Fibroblast of upper back skin (primary cell): ENCODE measurements around the gene SHC4.

Source experiments
- DNase-seq: peaks from one replicate; pipeline ENCODE4 v3.0.0-alpha.2; 2013

Gene SHC4

DNA sequence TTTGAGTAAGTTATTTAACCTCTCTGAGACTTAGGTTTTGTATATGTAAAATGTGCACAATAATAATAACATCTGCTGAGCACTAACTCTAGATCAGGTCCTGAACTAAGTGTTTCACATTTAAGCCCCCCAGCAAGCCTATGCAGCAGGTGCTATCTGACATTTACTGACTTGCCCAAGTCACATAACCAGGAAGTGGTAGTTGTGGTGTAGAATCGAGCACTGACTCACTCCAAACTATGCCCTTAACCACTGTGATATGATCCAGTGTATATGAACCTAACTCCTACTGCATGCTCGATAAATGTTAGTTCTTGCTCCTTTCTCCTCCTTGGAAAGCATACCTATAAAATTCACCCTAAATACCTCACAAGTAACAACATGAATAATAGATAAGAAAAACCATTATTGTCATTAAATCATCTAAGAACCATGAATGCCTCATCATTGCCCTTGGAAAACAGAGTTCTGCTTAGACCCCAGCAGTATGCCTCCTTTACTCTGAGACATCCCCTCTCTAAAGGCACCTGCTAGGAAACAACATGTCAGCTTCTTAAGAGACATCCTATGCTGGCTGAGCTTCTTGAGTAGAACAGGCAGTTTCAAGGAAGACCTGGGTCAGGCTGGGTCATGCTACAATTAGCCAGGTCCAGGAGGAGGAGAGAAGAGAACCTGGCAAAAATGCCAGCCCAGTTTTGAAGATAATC, 3.0 kb upstream of the SHC4 start:
- DNase-seq, result peak; percentile 71

DNA sequence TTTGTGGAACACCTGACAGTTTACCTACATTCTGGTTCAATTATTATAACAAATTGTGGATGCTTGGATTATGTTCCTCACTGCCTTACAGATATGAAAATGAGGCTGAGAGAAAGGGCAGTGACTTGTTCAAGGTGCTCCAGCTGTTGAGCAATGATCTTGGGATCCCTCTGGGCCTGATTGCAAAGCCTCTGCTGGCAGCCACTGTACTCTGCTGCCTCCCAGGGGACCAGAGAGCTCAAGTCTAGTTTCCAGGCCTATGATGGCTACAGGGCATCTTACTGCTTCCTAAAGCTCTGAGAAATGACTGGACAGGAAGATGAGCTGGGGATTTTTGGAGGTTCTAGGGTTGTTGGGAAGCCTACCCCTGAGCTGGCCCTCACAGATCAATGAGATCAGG, 2.3 kb upstream of the SHC4 start:
- DNase-seq, result peak; percentile 50

DNA sequence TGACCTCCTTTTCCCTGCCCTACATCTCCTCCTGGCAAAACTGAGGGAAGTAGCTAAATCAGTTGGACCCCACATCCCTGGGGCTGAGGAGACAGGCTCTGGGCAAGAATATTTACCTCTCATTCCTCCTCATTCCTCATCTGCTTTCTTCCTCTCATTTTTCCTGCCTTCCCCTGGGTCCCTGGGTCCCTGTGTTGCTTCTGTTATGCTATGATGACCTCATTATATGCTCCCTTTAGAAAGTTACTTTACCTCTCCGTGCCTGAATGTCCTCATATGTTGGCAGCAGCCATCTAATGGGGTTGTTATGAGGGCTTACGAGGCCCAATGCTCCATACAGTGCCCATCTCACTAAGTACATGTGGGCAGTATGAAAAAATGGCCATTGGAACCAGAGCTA, 1.2 kb upstream of the SHC4 start:
- no peak for DNase-seq

DNA sequence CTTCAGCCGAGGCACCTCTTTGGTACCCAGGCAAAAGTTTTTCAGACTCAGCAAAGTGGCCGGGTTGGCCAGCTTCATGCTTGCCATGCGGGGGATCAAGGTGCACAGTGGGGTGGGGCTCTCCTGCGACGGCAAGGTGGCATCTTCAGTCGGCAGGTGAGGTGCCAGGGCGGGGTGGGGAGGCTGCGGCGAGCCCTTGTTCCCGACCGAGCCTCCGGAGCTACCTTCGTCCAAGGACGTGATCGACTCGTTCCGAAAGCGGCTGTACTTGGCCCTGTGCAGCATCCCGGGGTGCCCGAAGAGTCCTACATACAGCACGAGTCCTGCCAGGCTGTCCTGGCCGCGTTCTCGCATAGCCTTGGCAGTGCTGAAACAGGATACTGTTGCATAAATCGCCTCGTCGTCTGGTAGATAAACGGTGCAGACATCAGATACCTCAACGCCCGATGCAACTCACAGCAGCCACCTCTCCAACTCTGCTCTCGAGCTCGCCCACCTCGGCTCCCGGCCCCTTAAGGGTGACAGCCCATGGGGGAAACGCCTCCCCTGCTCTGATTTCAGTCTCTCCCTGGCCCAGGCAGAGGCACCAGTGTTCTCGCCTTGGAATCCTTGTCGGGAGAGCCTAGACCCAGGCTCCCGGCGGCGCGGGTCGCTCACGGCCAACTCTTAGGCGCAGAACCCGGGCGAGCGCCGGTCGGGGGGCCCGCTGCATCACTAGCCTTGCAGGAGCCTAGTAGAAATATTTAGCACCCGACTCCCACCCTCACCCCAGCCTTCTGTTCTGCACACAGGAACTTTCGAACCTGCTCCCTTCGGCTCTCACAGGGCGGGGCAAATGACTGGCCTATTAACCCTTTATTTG, 826 bp downstream of the SHC4 start:
- DNase-seq, result peak; percentile 33

GRCh38 chr15:48955967-48956366, 7.8 kb downstream of the SHC4 start:
- DNase-seq, result no peak

DNA sequence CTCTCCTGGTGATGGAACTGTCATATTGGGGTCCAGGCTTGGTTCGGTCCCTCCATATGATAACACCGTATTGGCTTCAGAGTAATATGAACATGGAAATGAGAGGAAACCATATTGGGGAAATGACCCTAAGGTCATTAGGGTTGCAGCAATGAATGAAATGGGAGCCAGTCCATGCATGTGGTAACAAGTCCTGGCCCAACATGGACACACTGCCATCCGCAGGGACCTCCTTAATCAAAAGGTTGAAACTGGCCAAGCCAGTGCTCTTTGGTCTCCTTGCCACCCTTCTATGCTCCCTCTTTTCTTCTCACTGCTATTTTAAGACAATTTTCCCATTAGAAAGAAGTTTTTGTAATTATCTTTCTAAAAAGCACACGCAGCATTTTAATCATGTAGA, 8.3 kb downstream of the SHC4 start:
- no peak for DNase-seq

DNA sequence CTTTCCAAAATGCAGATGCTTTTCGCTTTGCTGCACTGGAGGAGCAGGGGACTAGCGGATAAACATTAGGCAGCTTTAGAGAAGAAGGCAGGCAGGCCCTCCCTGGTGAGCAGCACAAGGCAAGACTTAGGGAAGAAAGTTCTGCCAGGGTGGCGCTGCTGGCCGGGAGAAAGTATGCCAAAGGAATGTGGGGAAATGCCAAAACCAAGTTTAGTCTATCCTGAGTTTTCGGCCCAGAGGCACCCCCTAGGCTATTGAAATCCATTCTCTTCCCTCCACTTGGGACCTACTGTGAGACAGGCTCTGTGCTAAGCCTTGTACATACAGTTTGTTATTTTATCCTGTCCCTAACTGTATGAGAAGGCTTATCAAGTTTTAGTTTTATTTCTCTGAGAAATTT, 9.2 kb downstream of the SHC4 start:
- peak; percentile 33 for DNase-seq

DNA sequence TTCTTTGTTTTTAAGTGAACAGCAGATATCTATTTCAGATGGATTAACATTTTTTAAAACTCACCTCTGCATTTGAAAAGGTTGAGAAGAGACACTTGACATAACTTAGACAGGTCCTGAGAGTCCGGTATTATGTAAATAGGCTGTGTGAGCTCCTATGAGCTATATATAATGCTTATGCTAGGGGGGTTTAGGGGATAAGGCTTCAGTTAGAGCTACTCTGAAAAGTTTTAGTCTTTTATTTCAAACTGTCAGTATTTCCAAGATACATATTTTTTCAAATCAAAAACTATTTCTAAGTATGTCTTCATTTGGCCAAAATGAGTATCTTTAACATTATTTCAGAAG, 16.9 kb downstream of the SHC4 start:
- DNase-seq, result no peak

DNA sequence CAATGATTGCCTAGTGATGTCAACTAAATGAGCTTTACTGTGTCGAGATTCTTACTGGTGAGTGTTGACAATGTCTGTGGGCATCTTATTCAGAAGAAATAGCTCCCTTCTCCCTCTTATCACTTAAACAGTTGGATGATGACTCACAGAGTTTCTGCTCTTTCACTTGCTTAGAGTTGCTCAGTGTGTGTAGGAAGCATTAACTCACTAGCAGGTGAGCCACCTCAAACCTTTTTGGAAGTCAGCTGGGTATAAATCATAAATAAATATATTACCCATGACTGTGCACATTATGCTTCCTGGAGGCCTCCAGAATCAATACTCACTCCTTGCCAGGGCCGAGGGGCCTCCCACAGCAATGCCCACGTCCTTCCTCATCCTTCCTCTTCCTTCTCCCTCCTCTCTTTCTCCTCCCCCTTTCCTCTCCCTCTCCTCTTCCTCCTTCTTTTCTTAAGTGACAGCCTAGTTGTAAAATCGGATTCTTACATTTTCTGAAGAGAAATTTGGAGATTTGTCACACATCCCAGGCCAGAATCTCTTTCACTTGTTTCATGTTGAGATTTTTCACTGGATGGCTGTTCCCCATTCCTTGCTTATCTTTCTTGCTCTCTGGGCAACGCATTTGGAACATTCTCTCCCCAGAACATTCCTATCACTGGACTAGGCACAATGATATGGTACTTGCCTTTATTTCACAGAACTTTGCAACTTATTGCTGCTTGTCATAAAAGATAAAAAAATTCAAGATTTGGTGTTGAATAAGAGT, 17.5 kb downstream of the SHC4 start:
- peak; percentile 54 for DNase-seq

DNA sequence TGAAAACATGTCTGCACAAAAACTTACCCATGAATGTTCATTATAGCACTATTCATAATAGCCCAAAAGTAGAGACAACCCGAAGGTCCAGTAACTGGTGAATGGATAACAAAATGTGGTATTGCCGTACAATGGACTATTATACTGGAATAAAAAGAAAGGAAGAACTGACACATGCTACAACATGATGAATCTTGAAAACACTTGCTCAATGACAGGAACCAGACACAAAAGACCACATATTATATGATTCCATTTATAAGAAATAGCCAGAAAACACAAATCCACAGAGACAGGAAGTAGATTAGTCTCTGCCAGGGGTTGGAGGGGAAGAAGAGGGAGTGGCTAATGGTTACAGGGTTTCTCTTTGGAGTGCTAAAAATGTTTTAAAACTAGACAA, 18.3 kb downstream of the SHC4 start:
- no peak for DNase-seq

DNA sequence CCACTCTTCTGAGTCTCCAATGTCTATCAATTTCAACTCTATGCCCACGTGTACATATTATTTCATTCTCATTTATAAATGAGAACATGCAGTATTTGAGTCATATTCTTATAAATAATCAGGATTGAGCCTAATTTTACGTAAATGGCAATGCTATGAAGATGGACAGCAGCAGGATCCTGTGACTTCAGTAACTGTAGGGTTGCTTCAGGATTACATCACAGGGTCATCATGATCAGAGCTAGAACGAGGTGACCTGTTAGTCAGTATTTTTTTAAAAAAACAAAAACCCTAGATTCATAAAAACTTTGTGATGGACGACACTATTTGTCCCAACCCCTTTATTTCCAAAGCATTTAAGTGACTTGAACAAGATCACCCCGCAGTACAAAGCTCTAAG, 21.8 kb downstream of the SHC4 start:
- DNase-seq, result no peak

DNA sequence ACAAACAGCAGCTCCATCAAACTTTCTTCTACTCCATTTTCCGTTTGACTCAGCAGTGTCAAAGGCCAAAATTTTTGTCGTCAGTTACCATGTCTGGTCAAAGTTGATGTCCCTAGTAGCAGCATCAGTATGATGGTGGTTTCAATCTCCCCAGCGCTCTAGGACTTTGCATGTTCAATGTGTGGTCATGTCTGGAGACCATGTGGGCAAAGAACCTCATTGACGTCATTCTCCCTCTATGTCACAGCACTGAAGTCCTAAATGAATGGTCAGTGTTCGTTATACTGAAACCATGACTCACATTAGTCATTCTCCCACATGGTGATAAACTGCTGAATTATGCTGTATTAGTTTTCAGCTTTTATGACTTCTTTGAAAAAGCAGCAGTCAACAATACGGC, 23.2 kb downstream of the SHC4 start:
- peak; percentile 94 for DNase-seq

- peak; percentile 98 for DNase-seq
Observed at GRCh38 chr15:48939648-48940047, 24.1 kb downstream of the SHC4 start.

GRCh38 chr15:48937886-48938285, 25.8 kb downstream of the SHC4 start:
- no peak for DNase-seq

GRCh38 chr15:48936666-48937065, 27.1 kb downstream of the SHC4 start:
- peak; percentile 85 for DNase-seq

DNA sequence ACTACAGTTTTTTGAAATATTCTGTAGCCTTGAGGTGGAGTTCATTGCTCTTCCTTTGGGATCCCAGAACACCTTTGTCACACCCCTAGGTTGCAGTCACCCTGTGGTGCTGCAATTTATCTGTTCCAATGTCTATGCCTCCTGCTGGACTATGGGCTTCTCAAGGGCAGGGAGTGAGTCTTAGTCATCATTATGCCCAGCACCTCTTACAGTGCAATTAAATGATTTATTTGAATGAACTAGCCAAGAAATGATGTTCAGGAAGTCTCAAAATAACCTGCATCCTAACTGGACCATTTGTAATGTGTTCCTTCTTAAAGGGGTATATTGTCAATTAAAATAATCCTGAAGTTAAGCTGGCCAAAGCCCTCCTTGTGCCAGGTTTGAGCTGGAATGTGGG, 28.5 kb downstream of the SHC4 start:
- DNase-seq, result no peak

DNA sequence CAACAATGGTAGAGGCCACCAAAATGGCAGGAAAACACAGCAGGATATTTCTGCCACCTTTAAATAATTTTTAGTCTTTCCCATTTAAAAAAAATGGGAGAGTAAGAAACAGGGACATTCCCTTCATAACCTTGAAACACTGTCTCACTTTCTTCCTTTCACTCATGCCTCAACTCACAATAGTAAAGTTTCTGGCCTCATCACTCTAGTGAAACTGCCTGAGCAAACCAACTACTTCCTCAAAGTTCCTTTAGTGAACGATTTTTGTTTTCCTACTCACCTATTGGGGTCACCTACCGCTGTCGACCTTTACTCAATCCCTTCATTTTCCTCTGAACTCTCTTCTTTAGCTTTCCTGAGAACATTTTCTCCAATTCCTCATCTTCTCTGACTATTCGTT, 33.0 kb downstream of the SHC4 start:
- DNase-seq, result no peak

GRCh38 chr15:48929661-48930060, 34.1 kb downstream of the SHC4 start:
- peak; percentile 47 for DNase-seq

- peak; percentile 41 for DNase-seq
Observed at GRCh38 chr15:48928877-48929538, 34.7 kb downstream of the SHC4 start.

DNA sequence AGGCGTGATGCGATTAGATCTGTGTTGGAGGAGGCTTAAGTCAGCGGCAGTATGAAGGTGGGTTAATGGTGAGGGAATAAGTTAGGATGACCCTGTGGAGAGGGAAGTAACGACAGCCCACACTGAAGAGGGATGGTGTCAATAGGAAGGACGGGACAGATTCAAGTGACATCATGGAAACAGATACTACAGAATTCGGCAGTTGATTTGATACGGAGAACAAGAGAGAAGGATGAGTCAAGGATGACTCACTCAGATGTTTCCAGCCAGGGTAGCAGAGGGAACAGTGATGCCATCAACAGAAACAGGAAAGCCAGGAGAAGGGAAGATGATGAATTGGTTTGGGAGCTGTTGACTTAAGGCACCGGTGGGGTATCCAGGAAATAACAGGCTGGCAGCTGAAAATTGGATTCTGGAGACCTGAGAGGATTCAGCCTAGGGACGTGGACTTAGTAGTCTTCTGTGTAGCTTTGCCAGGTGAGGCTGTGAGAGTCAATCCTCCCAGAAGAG, 38.0 kb downstream of the SHC4 start:
- peak; percentile 93 for DNase-seq

GRCh38 chr15:48924528-48925393, 39.0 kb downstream of the SHC4 start:
- DNase-seq, result peak; percentile 55

DNA sequence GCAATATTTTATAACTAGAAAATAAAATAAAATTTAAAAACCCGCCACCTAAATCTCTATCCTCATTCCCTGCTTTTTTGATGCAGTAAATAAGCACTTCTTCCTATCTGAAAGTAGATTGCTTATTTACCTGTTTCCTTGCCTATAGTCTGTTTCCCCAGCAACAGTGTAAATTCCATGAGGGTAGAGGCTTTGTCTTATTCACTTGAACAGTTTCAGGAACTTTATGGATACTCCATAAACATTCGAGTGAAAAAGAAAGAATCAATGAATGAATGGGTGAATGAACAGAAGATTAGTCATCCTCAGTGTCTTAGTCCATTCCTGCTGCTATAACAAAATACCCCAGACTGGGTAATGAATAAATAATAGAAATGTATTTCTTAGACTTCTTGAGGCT, 41.7 kb downstream of the SHC4 start:
- no peak for DNase-seq
